Hematopoietic multipotent progenitor cell treated with erythropoietin and hydrocortisone succinate and interleukin-3 and kit ligand, for 15 days (in vitro differentiated cells): ENCODE measurements around the gene FGD3.

Experiments used
- DNase-seq: peaks from one replicate; pipeline ENCODE4 v3.0.0-alpha.2; 2015; ENCODE audit warnings: low spot score

FGD3 gene

GRCh38 chr9:92954049-92954861 lies 6.9 kb downstream of the FGD3 start:
- DNase-seq: no peak

GRCh38 chr9:92954886-92955285 lies 7.6 kb downstream of the FGD3 start:
- DNase-seq: no peak

- no peak for DNase-seq
Observed at GRCh38 chr9:92960561-92961290, 13.4 kb downstream of the FGD3 start.

- DNase-seq: no peak
Observed at GRCh38 chr9:92961627-92962302, 14.4 kb downstream of the FGD3 start.

GRCh38 chr9:92962303-92962649 lies 15.0 kb downstream of the FGD3 start:
- DNase-seq: no peak

GRCh38 chr9:92962846-92963245 lies 15.5 kb downstream of the FGD3 start:
- DNase-seq: no peak

GRCh38 chr9:92963831-92964606 lies 16.7 kb downstream of the FGD3 start:
- DNase-seq: no peak

GRCh38 chr9:92964607-92965060 lies 17.3 kb downstream of the FGD3 start:
- DNase-seq: no peak

GRCh38 chr9:92965061-92965758 lies 17.9 kb downstream of the FGD3 start:
- no peak for DNase-seq

GRCh38 chr9:92965759-92966517 lies 18.6 kb downstream of the FGD3 start:
- DNase-seq: no peak

GRCh38 chr9:92966518-92966800 lies 19.1 kb downstream of the FGD3 start:
- no peak for DNase-seq

- DNase-seq: no peak
Observed at GRCh38 chr9:92968081-92968480, 20.8 kb downstream of the FGD3 start.

- no peak for DNase-seq
Observed at GRCh38 chr9:92969516-92970466, 22.5 kb downstream of the FGD3 start.

GRCh38 chr9:92970467-92970923 lies 23.2 kb downstream of the FGD3 start:
- DNase-seq: no peak

GRCh38 chr9:92971121-92971520 lies 23.8 kb downstream of the FGD3 start:
- no peak for DNase-seq

GRCh38 chr9:92971776-92972175 lies 24.5 kb downstream of the FGD3 start:
- DNase-seq: no peak

GRCh38 chr9:92973700-92974099 lies 26.4 kb downstream of the FGD3 start:
- DNase-seq: no peak

- no peak for DNase-seq
Observed at GRCh38 chr9:92974161-92974661, 26.9 kb downstream of the FGD3 start.
